ENCODE data around the gene DDX20. TPM values are rescaled to one million over a fixed set of nuclear protein-coding genes. Genes with fewer than 3 reads are reported as not detected.

The DDX20 gene
- polyA plus RNA-seq, 1 of the 3 experiments (the other 2 are of a cell fraction), result 3.8 TPM

- Histone ChIP-seq H3K79me2 (ENCODE audit: insufficient read depth) (peaks cover 39% of the 10 kb centered on the region), H2AFZ (ENCODE audit: low read depth) (no peak overlapping the region), H3K4me1 (ENCODE audit: control insufficient read depth in 1 of 2, insufficient read depth in 2 of 2, low read depth in 1 of 2, low read length in 1 of 2) (peaks cover 0 to 14% of the 10 kb centered on the region in 2 experiments; a peak in 1 of 4 replicates), H3K36me3 (replicated peaks in 1 of 2; ENCODE audit: control insufficient read depth in 1 of 2, insufficient read depth in 2 of 2, low read length in 1 of 2) (peaks cover 69 to 78% of the 10 kb centered on the region in 2 experiments), H3K27me3 (ENCODE audit: insufficient read depth) (no peaks in the 10 kb centered on the region), H3K4me3 (ENCODE audit: low read depth in 2 of 2, low read length in 1 of 2) (no peak overlapping the region), H3F3A (replicated peaks; ENCODE audit: insufficient read depth) (peaks cover 16% of the 10 kb centered on the region), H3K9ac (peak overlapping the region; percentile 20; the same call in 1 of the 2 replicates), H3K4me2 (peak overlapping the region; percentile 43; the same call in 1 of the 2 replicates), H4K20me1 (ENCODE audit: insufficient read depth) (no peaks in the 10 kb centered on the region), H3K9me3 (no peaks in the 10 kb centered on the region), H3K9me2 (no peaks in the 10 kb centered on the region), H3K27ac (ENCODE audit: low read depth in 2 of 2, low read length in 1 of 2) (peak overlapping the region in 1 of 2 experiments; percentile 41; a peak in 1 of 4 replicates)
- ChIA-PET CTCF (interaction anchor here (1.0 to 3.3 kb wide), 2 partner anchors 47 to 1001 kb away, joined by 3 to 15 read pairs; no protein-coding TSS in a partner anchor), POLR2A (no interaction called here)
- no peak for DNase-seq
- TF ChIP-seq GABPA (IDR thresholded peaks at IDR 0.05; ENCODE audit: low read depth), result no peak
- TF ChIP-seq YY1 (IDR thresholded peaks at IDR 0.05; ENCODE audit: low read depth), result no peak
- TF ChIP-seq IRF3 (IDR thresholded peaks at IDR 0.05; ENCODE audit: low read depth, low read length), result no peak
- no peak for TF ChIP-seq SMC3 (IDR thresholded peaks at IDR 0.05; ENCODE audit: low read depth, low read length)
- no peak for TF ChIP-seq TCF12 (IDR thresholded peaks at IDR 0.05)
- TF ChIP-seq MXI1 (IDR thresholded peaks at IDR 0.05; ENCODE audit: low read depth, low read length), result no peak
- TF ChIP-seq NFIC (IDR thresholded peaks at IDR 0.05; ENCODE audit: borderline replicate concordance), result no peak
- TF ChIP-seq RFX5 (IDR thresholded peaks at IDR 0.05; ENCODE audit: low read length), result no peak
- TF ChIP-seq EZH2phosphoT487 (IDR thresholded peaks at IDR 0.05; ENCODE audit: borderline replicate concordance, low read depth), result no peak
- no peak for TF ChIP-seq TEAD4 (IDR thresholded peaks at IDR 0.05; ENCODE audit: borderline replicate concordance, insufficient read depth)
- TF ChIP-seq ZBTB33 (IDR thresholded peaks at IDR 0.05; ENCODE audit: borderline replicate concordance, low read depth), result no peak
- TF ChIP-seq ELF1 (IDR thresholded peaks at IDR 0.05), result no peak
- TF ChIP-seq CHD2 (IDR thresholded peaks at IDR 0.05; ENCODE audit: low read length, partially characterized antibody), result no peak
- no peak for TF ChIP-seq FOSL2 (IDR thresholded peaks at IDR 0.05; ENCODE audit: borderline replicate concordance, low read depth)
- TF ChIP-seq POLR2AphosphoS5 (IDR thresholded peaks at IDR 0.05; ENCODE audit: low read depth, low read length), result no peak
- no peak for TF ChIP-seq USF2 (IDR thresholded peaks at IDR 0.05; ENCODE audit: borderline replicate concordance, low read depth, low read length)
- no peak for TF ChIP-seq RAD21 (IDR thresholded peaks at IDR 0.05; ENCODE audit: low read length)
- no peak for TF ChIP-seq REST (IDR thresholded peaks at IDR 0.05; ENCODE audit: low read depth, low read length)
- TF ChIP-seq GATA2 (CRISPR knock-in tag; IDR thresholded peaks at IDR 0.05), result no peak
- no peak for TF ChIP-seq MEF2A (IDR thresholded peaks at IDR 0.05; ENCODE audit: borderline replicate concordance, low read depth)
- WGBS (ENCODE audit: low lambda C conversion rate), result 62% methylated on average over 2 of the region's 2 CpGs
These were observed 6.6 kb downstream of the DDX20 start for GRCh38 chr1:111762332-111762731.

Data from SK-N-SH (cell line).